C4-2B (cell line): ENCODE data around the gene RBP2.
A peak's percentile ranks its signal among the peaks of the same experiment; 100 is the strongest.

Experiments used
- H3K27ac ChIP-seq: fragments of 450-650 bp; 2 replicates; pipeline ENCODE4 v1.5.1; 2017
- CTCF ChIP-seq: fragments of 450-650 bp; conservative IDR thresholded peaks from 2 replicates; pipeline ENCODE4 v1.5.1; 2017; ENCODE audit warnings: mild to moderate bottlenecking
- ZFX ChIP-seq: fragments of 450-650 bp; IDR thresholded peaks from 2 replicates; pipeline ENCODE4 v1.6.1; 2017

Gene RBP2

GRCh38 chr3:139476348-139476747 is at the start of gene RBP2:
RBP2 (minus strand) TSS chr3:139476516; CDS start chr3:139476459, 57 bp downstream.
- H3K27ac ChIP-seq: no peak within 1 kb of the TSS
- TF ChIP-seq CTCF: no peak
- no peak for TF ChIP-seq ZFX

- no peak for TF ChIP-seq ZFX
- TF ChIP-seq CTCF: no peak
- no peak overlapping the region for H3K27ac ChIP-seq
Observed at GRCh38 chr3:139524841-139525636, 48.7 kb upstream of the RBP2 start.

- H3K27ac ChIP-seq: no peak overlapping the region
- TF ChIP-seq CTCF: no peak
- no peak for TF ChIP-seq ZFX
Observed at GRCh38 chr3:139523718-139524117, 47.4 kb upstream of the RBP2 start.

GRCh38 chr3:139523166-139523565 is 46.9 kb upstream of the RBP2 start:
- H3K27ac ChIP-seq: no peak overlapping the region
- TF ChIP-seq CTCF (no peak), ZFX (no peak)

GRCh38 chr3:139522421-139522820 is 46.1 kb upstream of the RBP2 start:
- TF ChIP-seq CTCF (peak; percentile 16), ZFX (no peak)
- H3K27ac ChIP-seq: no peak overlapping the region

- H3K27ac ChIP-seq: no peak overlapping the region
- TF ChIP-seq ZFX (no peak), CTCF (no peak)
Observed at GRCh38 chr3:139521816-139522215, 45.5 kb upstream of the RBP2 start.

GRCh38 chr3:139521144-139521543 is 44.8 kb upstream of the RBP2 start:
- H3K27ac ChIP-seq: no peak overlapping the region
- no peak for TF ChIP-seq ZFX
- TF ChIP-seq CTCF: no peak
